ENCODE results near the gene RSF1.

The RSF1 gene

GRCh38 chr11:77800449-77800848 lies 20.1 kb downstream of the RSF1 start:
- Histone ChIP-seq H3K36me3 (ENCODE audit: insufficient read depth, low read depth, low read length) (no peaks in the 10 kb centered on the region; the same call in none of the 2 replicates), H3K27me3 (ENCODE audit: insufficient read depth, low read length) (no peaks in the 10 kb centered on the region), H3K27ac (ENCODE audit: low read length) (no peak overlapping the region), H3K9ac (ENCODE audit: low read depth, low read length) (no peak overlapping the region), H3K4me1 (ENCODE audit: insufficient read depth, low read length) (no peaks in the 10 kb centered on the region), H3K4me3 (ENCODE audit: low read length) (no peak overlapping the region), H3K9me3 (ENCODE audit: insufficient read depth, low read depth, low read length) (no peaks in the 10 kb centered on the region)

GRCh38 chr11:77799338-77799737 lies 21.2 kb downstream of the RSF1 start:
- Histone ChIP-seq H3K9ac (ENCODE audit: low read depth, low read length) (no peak overlapping the region), H3K27ac (ENCODE audit: low read length) (no peak overlapping the region), H3K9me3 (ENCODE audit: insufficient read depth, low read depth, low read length) (no peaks in the 10 kb centered on the region), H3K4me3 (ENCODE audit: low read length) (no peak overlapping the region), H3K27me3 (ENCODE audit: insufficient read depth, low read length) (no peaks in the 10 kb centered on the region), H3K36me3 (ENCODE audit: insufficient read depth, low read depth, low read length) (no peaks in the 10 kb centered on the region; the same call in 1 of the 2 replicates), H3K4me1 (ENCODE audit: insufficient read depth, low read length) (no peaks in the 10 kb centered on the region)

GRCh38 chr11:77793972-77794371 lies 26.6 kb downstream of the RSF1 start:
- Histone ChIP-seq H3K4me1 (ENCODE audit: insufficient read depth, low read length) (peaks cover 3% of the 10 kb centered on the region; the same call in 1 of the 2 replicates), H3K27ac (ENCODE audit: low read length) (no peak overlapping the region), H3K9me3 (ENCODE audit: insufficient read depth, low read depth, low read length) (peaks cover 21% of the 10 kb centered on the region), H3K27me3 (ENCODE audit: insufficient read depth, low read length) (no peaks in the 10 kb centered on the region), H3K9ac (ENCODE audit: low read depth, low read length) (no peak overlapping the region), H3K4me3 (ENCODE audit: low read length) (no peak overlapping the region), H3K36me3 (ENCODE audit: insufficient read depth, low read depth, low read length) (peaks cover 24% of the 10 kb centered on the region; the same call in 1 of the 2 replicates)

GRCh38 chr11:77791301-77791700 lies 29.2 kb downstream of the RSF1 start:
- Histone ChIP-seq H3K27ac (ENCODE audit: low read length) (no peak overlapping the region), H3K9me3 (ENCODE audit: insufficient read depth, low read depth, low read length) (peaks cover 21% of the 10 kb centered on the region), H3K9ac (ENCODE audit: low read depth, low read length) (no peak overlapping the region), H3K36me3 (ENCODE audit: insufficient read depth, low read depth, low read length) (peaks cover 24% of the 10 kb centered on the region; the same call in 1 of the 2 replicates), H3K4me3 (ENCODE audit: low read length) (no peak overlapping the region), H3K27me3 (ENCODE audit: insufficient read depth, low read length) (no peaks in the 10 kb centered on the region), H3K4me1 (ENCODE audit: insufficient read depth, low read length) (peaks cover 16% of the 10 kb centered on the region; the same call in 1 of the 2 replicates)

DNA sequence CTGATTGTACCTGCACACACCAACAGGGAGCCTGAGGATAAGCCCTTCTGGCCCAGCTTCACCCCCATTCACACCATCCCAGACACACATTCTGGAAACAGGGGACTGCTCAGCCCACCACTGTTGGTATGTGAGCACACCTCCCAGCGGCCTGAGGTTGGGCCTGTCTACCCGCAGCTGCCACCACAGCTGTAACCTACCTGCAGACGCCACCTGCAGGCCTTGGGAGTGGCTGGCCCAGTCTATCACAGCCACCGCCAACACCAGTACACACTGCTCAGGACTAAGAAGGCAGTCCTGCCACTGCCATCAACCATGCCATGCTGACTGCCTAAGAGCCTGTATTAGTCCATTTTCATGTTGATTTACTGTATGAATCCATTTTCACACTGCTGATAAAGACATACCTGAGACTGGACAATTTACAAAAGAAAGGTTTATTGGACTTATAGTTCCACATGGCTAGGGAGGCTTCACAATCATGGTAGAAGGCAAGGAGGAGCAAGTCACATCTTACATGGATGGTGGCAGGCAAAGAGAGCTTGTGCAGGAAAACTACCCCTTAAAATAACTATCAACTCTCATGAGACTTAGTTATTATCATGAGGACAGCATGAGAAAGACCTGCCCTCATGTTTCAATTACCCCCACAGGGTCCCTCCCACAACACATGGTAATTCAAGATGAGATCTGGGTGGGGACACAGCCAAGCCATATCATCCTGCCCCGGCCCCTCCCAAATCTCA lies 30.6 kb downstream of the RSF1 start:
- peaks cover 24% of the 10 kb centered on the region; the same call in 1 of the 2 replicates for H3K36me3 ChIP-seq (ENCODE audit: insufficient read depth, low read depth, low read length)
- H3K4me3 ChIP-seq (ENCODE audit: low read length), result no peak overlapping the region
- no peak overlapping the region for H3K9ac ChIP-seq (ENCODE audit: low read depth, low read length)
- H3K27ac ChIP-seq (ENCODE audit: low read length), result no peak overlapping the region
- peaks cover 21% of the 10 kb centered on the region for H3K9me3 ChIP-seq (ENCODE audit: insufficient read depth, low read depth, low read length)
- no peaks in the 10 kb centered on the region for H3K27me3 ChIP-seq (ENCODE audit: insufficient read depth, low read length)
- H3K4me1 ChIP-seq (ENCODE audit: insufficient read depth, low read length), result peaks cover 16% of the 10 kb centered on the region; the same call in 1 of the 2 replicates

DNA sequence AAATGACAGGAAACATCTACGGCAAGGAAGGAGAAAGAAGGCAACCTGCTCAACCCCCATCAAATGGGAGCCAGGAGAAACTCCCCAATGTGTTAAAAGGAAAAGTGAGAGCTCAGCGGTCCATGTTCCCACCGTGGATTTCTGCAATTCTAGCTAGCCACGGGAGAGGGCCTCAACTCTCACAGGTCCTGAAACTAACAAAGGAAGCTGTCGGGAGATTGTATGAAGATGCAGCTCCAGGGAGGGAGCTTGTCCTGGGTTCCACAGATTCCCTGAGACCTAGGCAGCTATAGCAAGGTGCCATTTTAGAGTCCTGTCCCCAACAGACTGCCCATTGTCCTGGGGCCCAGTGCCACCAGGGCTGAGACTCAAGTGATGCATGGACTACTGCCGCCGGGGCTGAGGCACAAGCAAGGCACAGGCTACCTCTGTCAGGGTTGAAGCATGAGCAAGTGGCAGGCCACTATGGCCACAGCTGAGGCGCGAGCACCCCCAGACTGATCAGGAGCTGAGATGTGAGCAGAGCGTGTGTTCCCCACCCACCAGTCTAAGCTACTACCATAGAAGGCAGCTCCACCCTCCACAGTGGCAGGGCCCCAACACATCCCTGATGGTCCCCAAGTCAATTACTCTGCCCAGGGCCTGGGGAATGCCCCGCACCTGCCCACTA lies 31.3 kb downstream of the RSF1 start:
- no peak overlapping the region for H3K4me3 ChIP-seq (ENCODE audit: low read length)
- peaks cover 16% of the 10 kb centered on the region; the same call in 1 of the 2 replicates for H3K4me1 ChIP-seq (ENCODE audit: insufficient read depth, low read length)
- H3K9me3 ChIP-seq (ENCODE audit: insufficient read depth, low read depth, low read length), result peaks cover 21% of the 10 kb centered on the region
- H3K27me3 ChIP-seq (ENCODE audit: insufficient read depth, low read length), result no peaks in the 10 kb centered on the region
- no peak overlapping the region for H3K27ac ChIP-seq (ENCODE audit: low read length)
- no peak overlapping the region for H3K9ac ChIP-seq (ENCODE audit: low read depth, low read length)
- H3K36me3 ChIP-seq (ENCODE audit: insufficient read depth, low read depth, low read length), result peaks cover 24% of the 10 kb centered on the region; the same call in 1 of the 2 replicates

DNA sequence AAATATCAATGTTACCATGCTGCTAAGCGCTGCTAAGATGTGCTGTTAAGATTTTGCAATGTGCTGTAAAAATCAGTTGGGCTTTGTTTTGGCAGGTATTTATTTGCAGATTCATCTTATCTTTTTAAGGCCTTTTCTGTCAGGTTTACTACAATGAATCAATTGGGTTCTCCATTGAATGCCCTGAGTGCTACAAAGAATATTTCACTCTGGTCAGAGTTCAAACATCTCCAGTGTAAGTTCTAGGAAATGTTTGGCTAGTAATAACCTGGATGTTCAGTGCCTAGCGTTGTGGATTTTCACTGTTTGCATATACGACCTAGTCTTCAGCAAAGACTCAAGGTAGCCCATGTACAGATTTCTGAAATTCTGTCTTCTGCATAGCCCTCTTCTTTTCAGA lies 36.0 kb downstream of the RSF1 start:
- H3K4me3 ChIP-seq (ENCODE audit: low read length), result no peak overlapping the region
- peaks cover 16% of the 10 kb centered on the region; the same call in 1 of the 2 replicates for H3K4me1 ChIP-seq (ENCODE audit: insufficient read depth, low read length)
- H3K9me3 ChIP-seq (ENCODE audit: insufficient read depth, low read depth, low read length), result no peaks in the 10 kb centered on the region
- H3K27me3 ChIP-seq (ENCODE audit: insufficient read depth, low read length), result no peaks in the 10 kb centered on the region
- H3K36me3 ChIP-seq (ENCODE audit: insufficient read depth, low read depth, low read length), result no peaks in the 10 kb centered on the region
- no peak overlapping the region for H3K9ac ChIP-seq (ENCODE audit: low read depth, low read length)
- H3K27ac ChIP-seq (ENCODE audit: low read length), result no peak overlapping the region

GRCh38 chr11:77783025-77783424 lies 37.5 kb downstream of the RSF1 start:
- no peaks in the 10 kb centered on the region for H3K9me3 ChIP-seq (ENCODE audit: insufficient read depth, low read depth, low read length)
- H3K27me3 ChIP-seq (ENCODE audit: insufficient read depth, low read length), result no peaks in the 10 kb centered on the region
- no peak overlapping the region for H3K27ac ChIP-seq (ENCODE audit: low read length)
- no peaks in the 10 kb centered on the region for H3K36me3 ChIP-seq (ENCODE audit: insufficient read depth, low read depth, low read length)
- H3K9ac ChIP-seq (ENCODE audit: low read depth, low read length), result no peak overlapping the region
- H3K4me1 ChIP-seq (ENCODE audit: insufficient read depth, low read length), result peaks cover 6% of the 10 kb centered on the region; the same call in 1 of the 2 replicates
- H3K4me3 ChIP-seq (ENCODE audit: low read length), result no peak overlapping the region

GRCh38 chr11:77779935-77780334 lies 40.6 kb downstream of the RSF1 start:
- Histone ChIP-seq H3K9ac (ENCODE audit: low read depth, low read length) (no peak overlapping the region), H3K36me3 (ENCODE audit: insufficient read depth, low read depth, low read length) (peaks cover 7% of the 10 kb centered on the region; the same call in 1 of the 2 replicates), H3K4me3 (ENCODE audit: low read length) (no peak overlapping the region), H3K4me1 (ENCODE audit: insufficient read depth, low read length) (no peaks in the 10 kb centered on the region), H3K27ac (ENCODE audit: low read length) (no peak overlapping the region), H3K9me3 (ENCODE audit: insufficient read depth, low read depth, low read length) (no peaks in the 10 kb centered on the region), H3K27me3 (ENCODE audit: insufficient read depth, low read length) (no peaks in the 10 kb centered on the region)

GRCh38 chr11:77778549-77778948 lies 42.0 kb downstream of the RSF1 start:
- H3K27me3 ChIP-seq (ENCODE audit: insufficient read depth, low read length), result no peaks in the 10 kb centered on the region
- no peak overlapping the region for H3K4me3 ChIP-seq (ENCODE audit: low read length)
- peaks cover 7% of the 10 kb centered on the region; the same call in 1 of the 2 replicates for H3K36me3 ChIP-seq (ENCODE audit: insufficient read depth, low read depth, low read length)
- H3K9me3 ChIP-seq (ENCODE audit: insufficient read depth, low read depth, low read length), result no peaks in the 10 kb centered on the region
- no peaks in the 10 kb centered on the region for H3K4me1 ChIP-seq (ENCODE audit: insufficient read depth, low read length)
- no peak overlapping the region for H3K9ac ChIP-seq (ENCODE audit: low read depth, low read length)
- no peak overlapping the region for H3K27ac ChIP-seq (ENCODE audit: low read length)

- Histone ChIP-seq H3K4me1 (ENCODE audit: insufficient read depth, low read length) (no peaks in the 10 kb centered on the region), H3K9ac (ENCODE audit: low read depth, low read length) (no peak overlapping the region)
These were observed 42.4 kb downstream of the RSF1 start for GRCh38 chr11:77778118-77778517.

DNA sequence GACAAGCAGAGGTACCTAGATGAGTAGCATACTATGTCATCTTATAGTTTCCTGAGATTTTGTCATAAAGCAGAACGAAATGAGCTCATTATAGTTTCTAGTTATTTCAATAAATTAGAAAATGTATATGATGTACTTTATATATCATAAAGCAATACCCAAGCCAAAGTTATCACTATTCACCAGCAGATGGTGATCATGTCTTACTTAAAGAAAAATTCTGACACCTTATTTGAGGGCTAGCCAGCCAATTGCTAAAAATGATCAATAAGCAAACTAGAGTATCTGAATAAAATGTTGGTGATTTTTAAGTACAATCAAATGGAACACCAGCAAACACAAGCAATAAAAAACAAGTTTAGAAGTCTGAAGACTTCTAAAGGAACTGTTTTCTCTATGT lies 44.1 kb downstream of the RSF1 start:
- Histone ChIP-seq H3K27me3 (ENCODE audit: insufficient read depth, low read length) (no peaks in the 10 kb centered on the region), H3K36me3 (ENCODE audit: insufficient read depth, low read depth, low read length) (peaks cover 7% of the 10 kb centered on the region; the same call in 1 of the 2 replicates), H3K9ac (ENCODE audit: low read depth, low read length) (no peak overlapping the region), H3K4me1 (ENCODE audit: insufficient read depth, low read length) (0 out of 2 replicates have a peak, but pooled peaks cover 3% of the 10 kb centered on the region), H3K27ac (ENCODE audit: low read length) (no peak overlapping the region), H3K4me3 (ENCODE audit: low read length) (no peak overlapping the region), H3K9me3 (ENCODE audit: insufficient read depth, low read depth, low read length) (no peaks in the 10 kb centered on the region)

More at GRCh38 chr11:77778118-77778517, 42.4 kb downstream of the RSF1 start:
- no peaks in the 10 kb centered on the region for H3K27me3 ChIP-seq (ENCODE audit: insufficient read depth, low read length)
- no peaks in the 10 kb centered on the region for H3K9me3 ChIP-seq (ENCODE audit: insufficient read depth, low read depth, low read length)
- no peak overlapping the region for H3K27ac ChIP-seq (ENCODE audit: low read length)
- H3K4me3 ChIP-seq (ENCODE audit: low read length), result no peak overlapping the region
- H3K36me3 ChIP-seq (ENCODE audit: insufficient read depth, low read depth, low read length), result peaks cover 7% of the 10 kb centered on the region; the same call in 1 of the 2 replicates
